ENCODE measurements around the gene DENND4A.

DNA sequence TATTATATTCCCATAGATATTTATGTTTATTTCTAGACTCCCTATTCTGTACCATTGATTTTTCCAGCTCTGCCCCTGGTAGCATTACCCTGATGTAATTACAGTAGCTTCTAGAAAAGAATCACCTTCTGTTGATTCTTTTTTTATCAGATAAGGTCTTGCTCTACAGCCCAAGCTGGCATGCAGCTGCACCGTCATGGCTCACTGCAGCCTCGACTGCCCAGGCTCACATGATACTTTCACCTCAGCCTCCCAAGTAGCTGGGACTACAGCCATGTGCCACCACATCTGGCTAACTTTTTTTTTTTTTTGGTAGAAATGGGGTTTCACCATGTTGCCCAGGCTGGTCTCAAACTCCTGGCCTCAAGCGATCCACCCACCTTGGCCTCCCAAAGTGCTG is 128.6 kb downstream of the DENND4A start:
- TF ChIP-seq CTCF (IDR thresholded peaks at IDR 0.05), result no peak
- TF ChIP-seq POLR2AphosphoS5 (IDR thresholded peaks at IDR 0.05), result no peak

Measured in gastroesophageal sphincter (tissue), 3 donors.